GM23248 (cell line): ENCODE data around the gene SYT15. TPM values are rescaled to one million over a fixed set of nuclear protein-coding genes. Genes with fewer than 3 reads are reported as not detected.

Experiments used
- DNase-seq: peaks from one replicate; pipeline ENCODE4 v3.0.0-alpha.2; 2015
- H2AFZ ChIP-seq: fragments of 200-600 bp; sonication (generic); 2 replicates; pipeline ENCODE4 v1.6.1; 2016; ENCODE audit warnings: antibody characterized with exemption
- H3F3A ChIP-seq: fragments of 200-600 bp; sonication (generic); 2 replicates; pipeline ENCODE4 v1.6.1; 2016; ENCODE audit warnings: mild to moderate bottlenecking, antibody characterized with exemption, mixed run types; ENCODE audit not compliant: insufficient read depth
- H3K27ac ChIP-seq: fragments of 200-600 bp; sonication (generic); 2 replicates; pipeline ENCODE4 v1.5.1; 2016; ENCODE audit warnings: mild to moderate bottlenecking
- H3K27me3 ChIP-seq: fragments of 200-600 bp; sonication (generic); replicated peaks from 2 replicates; pipeline ENCODE4 v1.6.1; 2016; ENCODE audit warnings: mild to moderate bottlenecking; ENCODE audit not compliant: insufficient read depth
- H3K36me3 ChIP-seq: fragments of 200-600 bp; sonication (generic); 2 replicates; pipeline ENCODE4 v1.6.1; 2016; ENCODE audit warnings: low read depth, mild to moderate bottlenecking
- H3K4me1 ChIP-seq: fragments of 200-600 bp; sonication (generic); 2 replicates; pipeline ENCODE4 v1.6.1; 2016; ENCODE audit warnings: mild to moderate bottlenecking; ENCODE audit not compliant: insufficient read depth
- H3K4me2 ChIP-seq: fragments of 200-600 bp; sonication (generic); one replicate; pipeline ENCODE4 v1.6.1; 2016; ENCODE audit warnings: mild to moderate bottlenecking; ENCODE audit not compliant: unreplicated experiment
- H3K4me3 ChIP-seq: fragments of 200-600 bp; sonication (generic); 2 replicates; pipeline ENCODE4 v1.5.1; 2016; ENCODE audit warnings: mild to moderate bottlenecking
- H3K79me2 ChIP-seq: fragments of 200-600 bp; sonication (generic); 2 replicates; pipeline ENCODE4 v1.6.1; 2016; ENCODE audit warnings: mild to moderate bottlenecking; ENCODE audit not compliant: insufficient read depth
- H3K9ac ChIP-seq: fragments of 200-600 bp; sonication (generic); 2 replicates; pipeline ENCODE4 v1.6.1; 2016; ENCODE audit warnings: mild to moderate bottlenecking
- H3K9me2 ChIP-seq: fragments of 200-600 bp; sonication (generic); 2 replicates; pipeline ENCODE4 v1.6.1; 2016; ENCODE audit warnings: mixed run types, mild to moderate bottlenecking, moderate library complexity; ENCODE audit not compliant: insufficient read depth
- H3K9me3 ChIP-seq: fragments of 200-600 bp; sonication (generic); one replicate; pipeline ENCODE4 v1.6.1; 2017; ENCODE audit warnings: low read depth
- H4K20me1 ChIP-seq: fragments of 200-600 bp; sonication (generic); 2 replicates; pipeline ENCODE4 v1.6.0; 2016; ENCODE audit not compliant: insufficient read depth
- EZH2 ChIP-seq: fragments of 200-600 bp; sonication (generic); IDR thresholded peaks from 2 replicates; pipeline ENCODE4 v1.6.1; 2018; ENCODE audit warnings: antibody characterized with exemption, mild to moderate bottlenecking; ENCODE audit not compliant: insufficient read depth, poor library complexity, severe bottlenecking
- EZH2phosphoT487 ChIP-seq: fragments of 200-600 bp; sonication (generic); IDR thresholded peaks from 2 replicates; pipeline ENCODE4 v1.6.1; 2018; ENCODE audit warnings: antibody characterized with exemption, moderate library complexity, mild to moderate bottlenecking, low read depth; ENCODE audit not compliant: insufficient read depth
- WGBS, 2 experiments: methylation state at CpG; one replicate each; pipeline ENCODE4 v1.1.6; 2015 to 2017; ENCODE audit warnings: low lambda C conversion rate in 2 of 2, low coverage in 1 of 2; ENCODE audit errors: missing lambda C conversion rate in 2 of 2; 5-methylcytosine and 5-hydroxymethylcytosine counted together
- in situ Hi-C: fragments of 300-500 bp; cut with MboI; formaldehyde crosslinking; loops from 2 replicates; pipeline ENCODE4 v1.15.0; 2020
- polyA plus RNA-seq: library from polyadenylated mRNA; unstranded; fragments of >200 nt; fragmentation: Nextera tagmentation; extraction: Ambion mirVana; gene quantifications from 2 replicates; pipeline ENCODE4 v1.2.1, GENCODE V29; 2016
- total RNA-seq: library from RNA; depleted of rRNA; stranded (reverse); fragments of >200 nt; shearing (Covaris generic); gene quantifications from 2 replicates; pipeline ENCODE4 v1.2.3, GENCODE V29; 2014

The SYT15 gene
- total and polyA plus RNA-seq, 2 experiments from 2014 or later = 1.2 to 2.3 TPM

GRCh38 chr10:46538155-46538554 is 40.8 kb upstream of the SYT15 start:
- Histone ChIP-seq H3K4me1 (0 out of 2 replicates have a peak, but pooled peaks cover 3% of the 10 kb centered on the region), H2AFZ (no peak overlapping the region), H3K27me3 (peaks cover 35% of the 10 kb centered on the region), H3K9me2 (no peaks in the 10 kb centered on the region), H3F3A (no peaks in the 10 kb centered on the region), H3K4me3 (no peak overlapping the region), H3K36me3 (no peaks in the 10 kb centered on the region), H3K9ac (no peak overlapping the region), H4K20me1 (no peaks in the 10 kb centered on the region), H3K79me2 (no peaks in the 10 kb centered on the region), H3K27ac (no peak overlapping the region), H3K9me3 (no peaks in the 10 kb centered on the region), H3K4me2 (no peak overlapping the region)
- 79 to 84% methylated on average over 5 of the region's 5 CpGs for WGBS, 2 experiments
- in situ Hi-C loops = no loop called here
- no peak for DNase-seq
- no peak for TF ChIP-seq EZH2phosphoT487
- TF ChIP-seq EZH2 = no peak

GRCh38 chr10:46538717-46539426 is 40.1 kb upstream of the SYT15 start:
- TF ChIP-seq EZH2phosphoT487 = no peak
- no peak for TF ChIP-seq EZH2
- WGBS, 2 experiments = 69 to 71% methylated on average over 3 of the region's 3 CpGs
- Histone ChIP-seq H3K27me3 (peaks cover 35% of the 10 kb centered on the region), H3K79me2 (no peaks in the 10 kb centered on the region), H3K4me3 (no peak overlapping the region), H3K27ac (no peak overlapping the region), H3K4me1 (0 out of 2 replicates have a peak, but pooled peaks cover 3% of the 10 kb centered on the region), H3K9ac (no peak overlapping the region), H3K9me3 (no peaks in the 10 kb centered on the region), H2AFZ (no peak overlapping the region), H3K9me2 (no peaks in the 10 kb centered on the region), H3K4me2 (no peak overlapping the region), H4K20me1 (no peaks in the 10 kb centered on the region), H3F3A (no peaks in the 10 kb centered on the region), H3K36me3 (no peaks in the 10 kb centered on the region)
- peak; percentile 27 for DNase-seq
- in situ Hi-C loops = no loop called here

GRCh38 chr10:46539596-46540411 is 39.1 kb upstream of the SYT15 start:
- no peaks in the 10 kb centered on the region for H3K9me3 ChIP-seq
- H3K27ac ChIP-seq = peak overlapping the region; percentile 56
- H3K36me3 ChIP-seq = no peaks in the 10 kb centered on the region
- H3K27me3 ChIP-seq = peaks cover 35% of the 10 kb centered on the region
- in situ Hi-C loops = no loop called here
- H3K4me3 ChIP-seq = peak overlapping the region; percentile 22
- peak overlapping the region; percentile 53 for H3K9ac ChIP-seq
- H2AFZ ChIP-seq = peak overlapping the region; percentile 60
- peak overlapping the region; percentile 39 for H3K4me2 ChIP-seq
- no peaks in the 10 kb centered on the region for H3F3A ChIP-seq
- peak; percentile 74 for DNase-seq
- H3K9me2 ChIP-seq = no peaks in the 10 kb centered on the region
- H3K79me2 ChIP-seq = no peaks in the 10 kb centered on the region
- 0 out of 2 replicates have a peak, but pooled peaks cover 3% of the 10 kb centered on the region for H3K4me1 ChIP-seq
- WGBS, 2 experiments = 70 to 75% methylated on average over 14 of the region's 14 CpGs
- TF ChIP-seq EZH2 = no peak
- TF ChIP-seq EZH2phosphoT487 = no peak
- no peaks in the 10 kb centered on the region for H4K20me1 ChIP-seq

GRCh38 chr10:46540412-46541016 is 38.4 kb upstream of the SYT15 start:
- no peak for DNase-seq
- Histone ChIP-seq H3K27me3 (peaks cover 35% of the 10 kb centered on the region), H3K4me1 (0 out of 2 replicates have a peak, but pooled peaks cover 3% of the 10 kb centered on the region), H3K79me2 (no peaks in the 10 kb centered on the region), H3K9me2 (no peaks in the 10 kb centered on the region), H3K4me3 (peak overlapping the region; percentile 22; the same call in 1 of the 2 replicates), H3K36me3 (no peaks in the 10 kb centered on the region), H2AFZ (peak overlapping the region; percentile 60), H4K20me1 (no peaks in the 10 kb centered on the region), H3K27ac (peak overlapping the region; percentile 56), H3K9me3 (no peaks in the 10 kb centered on the region), H3F3A (no peaks in the 10 kb centered on the region), H3K4me2 (peak overlapping the region; percentile 39), H3K9ac (peak overlapping the region; percentile 53; the same call in 1 of the 2 replicates)
- 84 to 89% methylated on average over 8 of the region's 8 CpGs for WGBS, 2 experiments
- TF ChIP-seq EZH2 = no peak
- no peak for TF ChIP-seq EZH2phosphoT487
- in situ Hi-C loops = no loop called here
